ENCODE data around the gene RIT2.

RIT2 gene

DNA sequence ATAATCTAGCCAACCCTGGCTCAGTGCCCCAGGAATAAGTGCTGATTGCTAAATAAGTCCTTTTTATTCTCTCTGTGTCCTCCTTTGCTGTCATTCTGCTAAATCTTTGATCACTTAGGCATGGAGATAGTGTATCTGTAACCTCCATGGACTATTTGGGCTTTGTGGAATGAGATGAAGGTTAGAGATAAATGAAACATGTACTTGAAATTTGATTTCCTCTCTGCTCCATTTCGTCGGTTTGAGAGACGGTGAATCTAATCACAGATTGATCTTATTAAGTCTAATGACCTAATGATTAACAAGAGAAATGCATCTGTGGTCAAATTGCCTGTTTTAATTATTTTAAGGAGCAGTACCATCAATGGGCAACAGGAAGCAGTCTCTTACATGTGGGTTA is 159.2 kb downstream of the RIT2 start:
- H3K4me3 ChIP-seq (ENCODE audit: low read length): no peak overlapping the region
- H3K9me2 ChIP-seq (replicated peaks; ENCODE audit: insufficient read depth, low read length): no peaks in the 10 kb centered on the region
- H3K9ac ChIP-seq (ENCODE audit: low read length): no peak overlapping the region
- H3K4me2 ChIP-seq (ENCODE audit: low read depth, low read length): no peak overlapping the region
- H3K27ac ChIP-seq (ENCODE audit: low read length): no peak overlapping the region
- no peaks in the 10 kb centered on the region for H4K20me1 ChIP-seq (ENCODE audit: insufficient read depth, low read length)
- no peaks in the 10 kb centered on the region for H3K9me3 ChIP-seq (replicated peaks; ENCODE audit: insufficient read depth, low read length)
- no peaks in the 10 kb centered on the region for H3F3A ChIP-seq (ENCODE audit: insufficient read depth, low read length)
- no peaks in the 10 kb centered on the region for H3K79me2 ChIP-seq (ENCODE audit: low read length)
- DNase-seq: no peak
- no peaks in the 10 kb centered on the region for H3K36me3 ChIP-seq (replicated peaks; ENCODE audit: insufficient read depth, low read length)
- no peaks in the 10 kb centered on the region for H3K4me1 ChIP-seq (ENCODE audit: low read length)
- TF ChIP-seq EZH2phosphoT487 (IDR thresholded peaks at IDR 0.05; ENCODE audit: low read length) (no peak), EZH2 (optimal IDR thresholded peaks at IDR 0.05; ENCODE audit: low read depth, low read length) (no peak)
- TF ChIP-seq, protein P1, sequence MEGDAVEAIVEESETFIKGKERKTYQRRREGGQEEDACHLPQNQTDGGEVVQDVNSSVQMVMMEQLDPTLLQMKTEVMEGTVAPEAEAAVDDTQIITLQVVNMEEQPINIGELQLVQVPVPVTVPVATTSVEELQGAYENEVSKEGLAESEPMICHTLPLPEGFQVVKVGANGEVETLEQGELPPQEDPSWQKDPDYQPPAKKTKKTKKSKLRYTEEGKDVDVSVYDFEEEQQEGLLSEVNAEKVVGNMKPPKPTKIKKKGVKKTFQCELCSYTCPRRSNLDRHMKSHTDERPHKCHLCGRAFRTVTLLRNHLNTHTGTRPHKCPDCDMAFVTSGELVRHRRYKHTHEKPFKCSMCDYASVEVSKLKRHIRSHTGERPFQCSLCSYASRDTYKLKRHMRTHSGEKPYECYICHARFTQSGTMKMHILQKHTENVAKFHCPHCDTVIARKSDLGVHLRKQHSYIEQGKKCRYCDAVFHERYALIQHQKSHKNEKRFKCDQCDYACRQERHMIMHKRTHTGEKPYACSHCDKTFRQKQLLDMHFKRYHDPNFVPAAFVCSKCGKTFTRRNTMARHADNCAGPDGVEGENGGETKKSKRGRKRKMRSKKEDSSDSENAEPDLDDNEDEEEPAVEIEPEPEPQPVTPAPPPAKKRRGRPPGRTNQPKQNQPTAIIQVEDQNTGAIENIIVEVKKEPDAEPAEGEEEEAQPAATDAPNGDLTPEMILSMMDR (IDR thresholded peaks at IDR 0.05; ENCODE audit: low read length): no peak
- no peak overlapping the region for H2AFZ ChIP-seq (ENCODE audit: low read length)
- H3K27me3 ChIP-seq (replicated peaks; ENCODE audit: insufficient read depth, low read length): no peaks in the 10 kb centered on the region

DNA sequence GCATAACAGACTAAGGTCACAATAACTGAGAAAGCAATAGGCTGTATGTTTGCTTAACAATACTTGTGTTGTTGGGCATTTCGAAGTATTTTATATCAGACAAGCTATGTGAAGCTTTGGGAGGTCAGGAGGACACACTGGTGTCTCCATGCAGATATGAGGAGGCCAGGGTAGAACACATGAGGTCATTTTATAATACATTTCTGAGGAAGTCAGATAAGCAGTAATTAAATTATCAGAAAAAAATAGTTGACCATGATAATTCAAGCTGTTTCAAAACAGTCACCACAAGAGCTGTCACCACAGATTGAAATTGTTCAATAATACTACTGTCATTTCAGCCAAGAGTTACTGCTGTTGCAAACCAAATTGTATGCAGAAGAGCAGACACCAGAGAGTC is 160.6 kb downstream of the RIT2 start:
- H3K4me1 ChIP-seq (ENCODE audit: low read length): no peaks in the 10 kb centered on the region
- no peaks in the 10 kb centered on the region for H3K9me2 ChIP-seq (replicated peaks; ENCODE audit: insufficient read depth, low read length)
- no peak overlapping the region for H3K4me3 ChIP-seq (ENCODE audit: low read length)
- no peaks in the 10 kb centered on the region for H3F3A ChIP-seq (ENCODE audit: insufficient read depth, low read length)
- H3K79me2 ChIP-seq (ENCODE audit: low read length): no peaks in the 10 kb centered on the region
- H3K9ac ChIP-seq (ENCODE audit: low read length): no peak overlapping the region
- H3K9me3 ChIP-seq (replicated peaks; ENCODE audit: insufficient read depth, low read length): no peaks in the 10 kb centered on the region
- H3K36me3 ChIP-seq (replicated peaks; ENCODE audit: insufficient read depth, low read length): no peaks in the 10 kb centered on the region
- no peak overlapping the region for H3K4me2 ChIP-seq (ENCODE audit: low read depth, low read length)
- DNase-seq: no peak
- H3K27me3 ChIP-seq (replicated peaks; ENCODE audit: insufficient read depth, low read length): no peaks in the 10 kb centered on the region
- H3K27ac ChIP-seq (ENCODE audit: low read length): no peak overlapping the region
- no peaks in the 10 kb centered on the region for H4K20me1 ChIP-seq (ENCODE audit: insufficient read depth, low read length)
- no peak for TF ChIP-seq EZH2phosphoT487 (IDR thresholded peaks at IDR 0.05; ENCODE audit: low read length)
- TF ChIP-seq, protein P1 (IDR thresholded peaks at IDR 0.05; ENCODE audit: low read length): no peak
- TF ChIP-seq EZH2 (optimal IDR thresholded peaks at IDR 0.05; ENCODE audit: low read depth, low read length): no peak
- no peak overlapping the region for H2AFZ ChIP-seq (ENCODE audit: low read length)

DNA sequence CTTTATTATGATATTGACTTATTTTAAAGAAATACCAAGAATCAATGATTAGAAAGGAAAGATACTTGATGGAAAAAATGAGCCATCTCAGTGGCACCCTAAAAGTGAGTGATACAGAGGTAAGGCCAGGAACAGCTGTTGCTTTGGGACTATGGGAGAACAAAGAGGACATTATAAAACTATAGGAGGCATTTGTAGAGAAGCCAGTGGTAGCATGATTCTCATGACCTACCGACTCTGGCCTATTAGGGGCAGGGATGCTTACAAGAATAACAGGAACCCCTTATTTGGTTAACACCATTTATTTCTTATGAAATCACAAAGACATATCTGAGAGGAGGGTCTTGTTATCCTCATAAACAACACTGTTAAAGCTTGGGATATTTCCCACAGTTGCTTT is 162.2 kb downstream of the RIT2 start:
- H4K20me1 ChIP-seq (ENCODE audit: insufficient read depth, low read length): no peaks in the 10 kb centered on the region
- no peak for DNase-seq
- H3K36me3 ChIP-seq (replicated peaks; ENCODE audit: insufficient read depth, low read length): no peaks in the 10 kb centered on the region
- no peaks in the 10 kb centered on the region for H3K9me3 ChIP-seq (replicated peaks; ENCODE audit: insufficient read depth, low read length)
- H3K9ac ChIP-seq (ENCODE audit: low read length): no peak overlapping the region
- no peaks in the 10 kb centered on the region for H3K4me1 ChIP-seq (ENCODE audit: low read length)
- no peak overlapping the region for H3K4me3 ChIP-seq (ENCODE audit: low read length)
- no peak for TF ChIP-seq EZH2phosphoT487 (IDR thresholded peaks at IDR 0.05; ENCODE audit: low read length)
- TF ChIP-seq EZH2 (optimal IDR thresholded peaks at IDR 0.05; ENCODE audit: low read depth, low read length): no peak
- TF ChIP-seq, protein P1 (IDR thresholded peaks at IDR 0.05; ENCODE audit: low read length): no peak
- no peaks in the 10 kb centered on the region for H3K79me2 ChIP-seq (ENCODE audit: low read length)
- no peaks in the 10 kb centered on the region for H3F3A ChIP-seq (ENCODE audit: insufficient read depth, low read length)
- H3K9me2 ChIP-seq (replicated peaks; ENCODE audit: insufficient read depth, low read length): no peaks in the 10 kb centered on the region
- H2AFZ ChIP-seq (ENCODE audit: low read length): no peak overlapping the region
- no peaks in the 10 kb centered on the region for H3K27me3 ChIP-seq (replicated peaks; ENCODE audit: insufficient read depth, low read length)
- H3K27ac ChIP-seq (ENCODE audit: low read length): no peak overlapping the region
- no peak overlapping the region for H3K4me2 ChIP-seq (ENCODE audit: low read depth, low read length)
